NCI-H460 (cell line): ENCODE measurements around the gene GAS2. TPM values are rescaled to one million over a fixed set of nuclear protein-coding genes. Genes with fewer than 3 reads are reported as not detected.

Source experiments
- DNase-seq: peaks from one replicate; pipeline ENCODE4 v3.0.0-alpha.2; 2016; ENCODE audit warnings: low read depth; ENCODE audit errors: extremely low read depth
- total RNA-seq: library from RNA; depleted of rRNA; stranded (reverse); fragments of >200 nt; shearing (Covaris generic); gene quantifications from 2 replicates; pipeline ENCODE4 v1.2.3, GENCODE V29; 2014

Gene GAS2
- total RNA-seq, 1 experiment from 2014 or later = 0.77 TPM

DNA sequence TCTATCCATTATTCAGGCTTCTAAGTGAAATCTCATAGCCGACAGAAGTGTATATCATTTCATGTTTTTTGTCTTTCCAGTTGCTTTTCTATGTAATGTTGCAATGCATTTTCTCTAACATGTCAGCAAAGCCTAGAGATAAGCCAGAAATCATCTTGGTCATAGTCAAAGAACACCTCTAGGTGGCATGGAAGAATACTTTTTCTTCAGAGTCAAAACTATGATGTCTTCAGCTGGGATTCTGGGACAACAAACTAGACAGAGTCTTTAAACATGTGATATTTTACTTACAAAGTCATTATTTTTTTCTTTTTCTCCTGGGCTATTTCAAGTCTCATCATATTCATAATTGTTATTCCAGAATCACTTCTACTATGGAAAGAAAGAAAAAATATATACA lies 4.4 kb downstream of the GAS2 start:
- DNase-seq = peak; percentile 12

DNA sequence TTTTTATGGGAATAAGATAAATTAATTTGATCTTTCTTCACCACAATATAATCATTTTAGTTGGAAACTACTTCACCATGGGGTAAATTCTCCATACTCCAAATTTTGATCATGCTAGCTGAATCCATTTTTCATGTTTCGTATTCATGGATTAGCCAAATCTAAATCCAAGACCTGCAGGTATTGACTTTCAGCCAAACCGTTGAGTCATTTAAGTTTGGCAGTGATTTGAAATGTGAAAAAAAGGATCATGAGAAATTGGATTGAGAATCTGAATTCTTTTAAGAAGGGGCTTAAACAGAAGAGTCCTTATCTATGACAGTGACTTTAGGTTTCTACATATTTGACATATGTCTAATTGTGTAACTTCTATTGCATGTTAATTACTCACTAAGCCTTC lies 5.3 kb downstream of the GAS2 start:
- no peak for DNase-seq

DNA sequence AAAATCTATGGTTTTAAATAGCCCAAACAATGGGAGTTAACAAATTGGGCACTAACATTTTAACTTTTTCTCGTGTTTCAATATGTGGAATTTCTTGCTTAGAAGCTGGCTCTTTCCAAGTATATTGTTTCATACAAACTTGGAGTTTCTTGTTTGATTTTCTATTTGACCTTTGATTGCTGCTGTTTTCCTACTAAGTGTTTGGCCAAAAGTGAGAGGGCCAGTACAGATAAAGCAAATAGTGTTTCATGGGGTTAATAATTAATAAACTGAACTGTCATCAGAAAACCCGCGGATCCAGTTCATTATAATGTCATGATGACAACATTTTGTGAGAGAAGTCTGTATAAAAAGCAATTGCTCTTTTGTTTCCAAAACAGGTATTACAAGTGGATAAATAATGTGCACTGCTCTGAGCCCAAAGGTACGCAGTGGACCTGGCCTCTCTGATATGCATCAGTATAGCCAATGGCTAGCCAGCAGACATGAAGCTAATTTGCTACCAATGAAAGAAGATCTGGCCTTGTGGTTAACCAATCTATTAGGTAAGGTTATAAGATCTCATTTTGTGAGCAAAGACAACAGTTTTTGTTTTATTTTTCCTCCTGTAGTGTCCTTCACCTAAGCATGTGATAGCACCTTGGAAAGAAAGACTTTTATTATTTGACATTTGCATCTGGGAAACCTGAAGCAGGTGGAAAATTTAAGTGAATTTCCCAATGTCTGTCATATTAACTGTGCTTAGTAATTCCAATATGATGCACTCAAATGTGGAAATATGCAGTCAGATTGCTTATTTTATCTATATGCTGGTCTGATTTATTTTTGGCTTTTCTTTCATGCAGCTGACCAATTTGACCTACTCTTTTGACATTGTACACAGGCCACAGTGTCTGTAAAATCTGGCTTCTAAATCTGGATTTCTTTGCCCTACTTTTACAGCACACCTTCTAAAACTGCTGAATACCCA lies 8.3 kb downstream of the GAS2 start:
- DNase-seq = no peak

DNA sequence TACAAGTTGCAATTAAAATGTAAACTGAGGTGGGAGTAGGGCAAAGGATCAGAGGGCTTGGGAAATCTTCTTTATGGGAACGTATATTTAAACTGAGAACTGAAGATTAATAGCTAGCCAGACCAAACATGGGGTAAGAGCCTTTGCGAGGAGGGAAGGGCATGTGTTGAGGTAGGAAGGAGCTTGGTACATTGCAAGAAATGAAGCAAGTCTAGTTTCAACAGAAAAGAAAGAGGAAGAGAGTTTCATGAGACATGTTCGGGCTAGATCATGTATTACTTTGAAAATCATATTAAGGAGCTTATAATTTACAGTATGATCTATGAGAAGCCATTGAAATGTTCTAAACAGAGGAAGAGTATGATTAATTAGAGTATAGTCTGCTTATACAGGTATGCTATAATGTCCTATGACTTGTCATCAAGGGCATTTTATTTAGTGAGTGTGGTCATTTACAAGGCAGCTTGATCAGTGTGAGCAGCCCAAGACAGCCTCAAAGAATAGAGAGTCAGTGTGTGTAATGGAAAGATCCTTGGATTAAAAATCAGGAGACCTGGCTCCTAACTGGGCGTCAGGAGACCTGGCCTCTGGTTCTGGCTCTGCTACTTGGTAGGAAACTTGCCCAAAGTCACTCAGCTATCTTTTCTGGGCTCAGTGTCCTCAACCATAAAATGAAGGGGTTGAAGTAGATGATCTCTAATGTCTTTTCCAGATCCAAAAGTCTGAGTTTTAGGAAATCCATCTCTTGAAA lies 10.9 kb downstream of the GAS2 start:
- DNase-seq = no peak

DNA sequence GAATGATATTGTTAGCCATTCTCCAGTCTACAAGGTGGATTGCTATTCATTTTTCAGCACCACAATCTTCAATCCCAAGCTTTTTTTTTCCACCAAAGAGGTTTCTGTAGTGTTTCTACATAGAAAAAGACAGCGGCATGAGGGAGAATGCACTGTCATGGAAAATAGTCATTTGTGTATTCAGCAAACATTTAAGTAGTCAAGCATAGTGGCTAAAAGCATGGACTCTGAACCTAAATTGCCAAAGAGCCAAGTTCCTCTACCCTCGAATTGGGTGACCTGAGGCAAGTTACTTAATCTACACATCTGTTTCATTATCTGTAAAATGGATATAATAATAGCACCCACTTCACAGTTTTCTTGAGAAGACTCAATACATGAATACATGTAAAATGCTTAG lies 14.2 kb downstream of the GAS2 start:
- DNase-seq = no peak

DNA sequence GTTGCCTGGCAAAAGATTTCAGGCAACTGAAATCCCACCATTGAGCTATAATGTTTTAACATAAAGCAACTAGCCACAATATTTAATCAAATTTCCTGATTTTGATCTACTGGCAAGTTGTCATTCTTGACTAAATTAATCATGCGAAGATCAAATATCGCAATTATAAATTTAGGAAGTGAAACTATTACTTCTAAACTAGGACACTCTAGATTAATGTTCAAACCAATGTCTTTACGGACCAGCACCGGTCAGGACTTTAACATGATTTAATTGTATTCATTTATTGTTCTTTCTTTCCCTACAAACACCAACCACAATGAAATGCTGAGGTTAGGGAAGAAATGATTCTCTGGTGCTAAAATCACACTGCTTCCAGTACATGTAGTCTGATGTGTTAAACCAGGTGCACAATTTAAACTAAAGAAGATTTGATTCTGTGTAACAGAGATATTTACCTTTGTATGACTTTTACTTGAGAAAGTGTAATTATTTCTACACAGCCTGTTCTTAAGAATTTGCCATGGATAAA lies 14.9 kb downstream of the GAS2 start:
- no peak for DNase-seq

DNA sequence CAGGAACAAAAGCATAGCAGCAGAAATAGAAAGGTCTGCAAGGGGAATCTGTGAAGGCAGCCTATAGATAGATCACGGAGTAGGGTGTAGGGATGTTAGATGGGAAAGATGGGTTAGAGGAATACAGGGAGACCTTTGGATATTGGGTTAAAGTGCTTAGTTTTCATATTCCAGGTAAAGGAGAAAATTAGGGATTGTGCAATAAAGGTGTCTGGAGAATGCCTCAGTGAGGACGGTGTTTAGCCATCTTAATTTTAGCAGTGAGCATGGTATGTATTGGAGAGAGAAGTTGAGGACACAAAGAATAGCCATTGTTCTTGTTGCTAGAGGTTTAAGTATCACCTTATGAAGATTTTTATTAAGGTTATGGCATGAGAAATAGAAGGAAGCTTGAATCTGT lies 17.7 kb downstream of the GAS2 start:
- DNase-seq = no peak

DNA sequence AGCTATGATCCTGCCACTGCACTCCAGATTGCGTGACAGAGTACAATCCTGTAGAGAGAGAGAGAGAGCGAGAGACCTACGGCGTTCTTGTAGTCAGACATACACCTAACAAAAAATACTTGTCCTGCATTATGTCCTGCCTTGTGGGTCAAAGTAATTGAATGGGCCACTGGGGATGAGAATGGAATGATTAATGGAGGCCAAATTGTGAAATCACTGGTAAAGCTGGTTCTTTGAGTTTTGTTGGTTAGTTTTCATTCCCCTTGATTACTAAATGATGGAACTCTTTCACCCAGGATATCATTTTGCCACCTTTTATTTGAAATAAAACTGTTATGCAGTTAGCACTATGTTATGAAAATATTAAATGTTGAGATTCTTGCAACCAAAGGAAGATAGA lies 18.7 kb downstream of the GAS2 start:
- no peak for DNase-seq

DNA sequence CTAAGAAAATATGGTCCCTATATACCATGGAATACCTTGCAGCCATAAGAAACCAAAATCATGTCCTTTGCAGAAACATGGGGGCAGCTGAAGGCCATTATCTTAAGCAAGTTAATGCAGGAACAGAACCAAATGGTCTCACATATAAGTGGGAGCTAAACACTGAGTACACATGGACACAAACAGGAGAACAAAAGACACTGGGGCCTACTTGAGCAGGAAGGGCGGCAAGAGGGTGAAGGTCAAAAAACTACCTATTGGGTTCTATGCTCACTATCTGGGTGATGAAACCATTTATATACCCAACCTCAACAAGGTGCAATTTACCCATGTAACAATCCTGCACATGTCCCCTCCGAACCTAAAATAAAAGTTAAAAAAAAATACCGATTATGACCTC lies 22.5 kb downstream of the GAS2 start:
- no peak for DNase-seq

DNA sequence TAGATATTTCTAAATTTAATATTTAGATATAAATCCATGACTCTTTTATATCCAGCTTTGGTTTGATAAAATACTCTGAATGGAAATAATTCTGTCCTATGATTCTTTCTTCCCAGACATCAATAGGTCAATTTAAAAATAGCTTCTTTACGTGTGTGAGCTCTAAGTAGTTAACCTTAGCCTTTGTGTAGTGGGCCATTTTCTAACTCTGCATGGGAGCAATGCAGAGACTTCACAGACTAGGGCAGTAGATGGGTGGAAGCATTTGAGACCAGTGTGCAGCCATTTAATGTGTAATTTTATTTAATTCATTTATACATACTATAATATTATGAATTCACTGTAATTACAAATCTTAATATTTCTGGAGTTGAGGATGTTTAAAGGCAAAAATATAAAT lies 23.8 kb downstream of the GAS2 start:
- DNase-seq = no peak

DNA sequence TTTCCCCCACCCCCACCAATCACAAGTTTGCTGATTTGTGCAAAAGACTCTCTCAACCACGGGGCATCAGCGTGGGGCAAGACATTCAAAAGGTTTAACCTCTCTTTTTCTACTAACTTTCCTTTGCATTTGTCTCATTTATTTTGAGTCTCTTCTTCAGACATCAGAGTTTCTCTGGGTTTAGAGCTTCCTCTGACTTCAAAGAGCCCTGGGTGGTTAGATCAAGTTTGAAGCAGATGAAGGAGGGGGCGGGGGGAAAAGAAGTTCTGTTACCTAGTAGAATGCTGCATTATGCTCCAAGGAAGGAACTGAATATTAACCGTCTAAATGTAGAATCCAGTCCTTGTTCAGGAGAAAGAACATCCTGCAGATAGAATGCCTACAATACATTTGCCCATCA lies 24.5 kb downstream of the GAS2 start:
- no peak for DNase-seq

DNA sequence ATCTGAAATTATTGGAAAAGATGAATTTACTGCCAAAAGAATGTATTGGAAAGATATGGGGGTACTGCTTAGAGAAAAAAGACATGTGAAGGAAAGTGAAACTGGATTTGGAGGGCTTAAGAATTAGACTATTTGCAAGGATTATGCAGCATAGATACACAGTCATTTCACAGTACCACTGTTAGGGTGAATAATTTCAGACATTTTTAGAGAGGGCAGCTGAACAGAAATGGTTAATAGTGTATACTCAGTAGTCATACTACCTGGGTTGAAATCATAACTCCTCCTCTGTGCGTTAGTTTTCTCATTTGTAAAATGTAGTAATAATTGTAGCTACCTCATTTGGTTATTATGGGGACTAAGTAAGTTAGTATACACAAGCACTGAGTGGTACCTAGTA lies 33.0 kb downstream of the GAS2 start:
- no peak for DNase-seq

DNA sequence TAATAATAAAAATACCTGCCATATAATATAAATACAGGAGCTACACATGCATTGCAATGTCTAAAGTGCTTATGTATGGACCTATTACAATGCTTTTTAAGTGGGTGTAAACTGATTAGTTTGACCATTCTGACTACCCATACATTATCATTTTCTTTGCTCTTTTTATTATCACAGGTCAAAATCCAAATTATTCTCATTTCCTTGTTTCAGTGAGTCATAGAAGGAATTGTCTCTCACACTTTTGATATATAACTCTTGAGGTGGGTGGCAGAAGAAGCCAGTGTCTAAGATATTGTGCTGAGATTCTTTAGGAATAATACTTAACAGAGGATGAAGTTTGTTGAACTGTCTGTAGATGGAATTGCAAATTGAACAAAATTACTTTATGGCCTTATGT lies 35.6 kb downstream of the GAS2 start:
- DNase-seq = no peak

DNA sequence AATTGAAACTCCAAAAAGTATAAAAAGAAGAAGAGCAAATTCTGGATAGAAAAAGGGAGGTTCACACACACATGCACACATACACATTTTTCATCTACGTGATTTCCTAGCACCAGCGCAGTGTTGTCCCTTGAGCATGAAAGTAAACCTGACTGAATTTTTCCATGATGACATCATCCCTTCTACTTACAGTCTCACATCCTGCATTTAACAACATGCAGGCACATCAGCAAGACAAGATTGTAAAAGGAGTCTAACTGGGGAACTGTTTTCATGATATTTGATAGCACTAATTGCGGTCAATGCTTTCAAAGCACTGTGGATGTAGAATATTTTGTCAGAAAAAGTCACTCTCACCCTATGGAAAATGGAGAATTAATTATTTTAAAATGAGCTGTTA lies 36.6 kb downstream of the GAS2 start:
- peak; percentile 41 for DNase-seq

DNA sequence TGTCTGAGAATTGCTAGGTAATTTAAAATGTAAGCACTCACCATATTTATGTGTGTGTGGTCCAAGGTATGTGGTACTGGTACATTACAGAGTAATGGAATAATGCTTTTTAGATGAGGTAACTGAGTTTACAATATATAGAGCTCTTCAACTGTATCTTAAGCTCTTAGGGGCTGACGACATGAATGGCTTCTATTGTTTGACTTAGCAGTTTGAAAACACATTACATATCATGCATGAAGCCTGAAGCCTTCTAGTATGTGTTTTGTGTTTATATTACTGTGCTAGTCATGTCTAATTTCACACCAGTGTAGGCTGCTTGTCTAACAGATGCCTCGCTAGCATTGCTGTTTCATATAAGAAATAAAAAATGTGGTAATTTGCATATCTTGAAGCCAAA lies 37.2 kb downstream of the GAS2 start:
- DNase-seq = no peak

DNA sequence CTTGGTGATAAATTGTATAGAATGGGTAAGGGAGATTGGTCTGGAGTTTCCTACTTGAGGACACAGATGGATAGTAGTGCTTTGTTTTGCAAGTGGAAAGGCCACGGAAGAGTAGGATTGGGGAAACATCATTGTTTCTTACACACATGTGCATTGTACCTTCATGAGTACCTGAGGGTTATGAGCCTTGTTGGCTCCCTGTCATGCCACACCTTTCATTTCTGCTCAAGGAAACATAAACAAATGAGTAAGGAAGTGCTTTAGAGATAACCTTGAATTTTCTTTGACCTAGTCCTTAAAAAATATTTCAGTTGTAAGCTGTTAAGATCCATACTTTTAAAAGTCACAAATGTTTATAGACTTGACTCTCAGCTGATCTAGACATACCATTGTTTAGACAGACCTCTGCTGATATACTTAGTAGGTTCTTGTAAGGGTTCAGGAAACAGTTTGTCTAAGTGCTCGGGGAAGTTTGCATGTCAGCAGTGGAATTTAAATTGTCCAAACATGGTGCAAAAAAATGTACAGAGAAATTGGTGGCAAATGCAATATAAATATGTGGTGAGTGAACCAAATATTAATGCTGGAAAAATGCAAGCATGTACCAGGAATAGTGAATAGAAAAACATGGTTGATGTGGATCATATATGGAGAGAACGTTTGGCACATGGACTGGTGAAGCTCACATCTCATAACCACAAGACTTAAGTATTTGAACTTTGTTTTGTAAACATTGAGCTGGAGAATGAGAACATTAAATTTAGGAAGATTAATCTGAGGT lies 40.9 kb downstream of the GAS2 start:
- DNase-seq = no peak

DNA sequence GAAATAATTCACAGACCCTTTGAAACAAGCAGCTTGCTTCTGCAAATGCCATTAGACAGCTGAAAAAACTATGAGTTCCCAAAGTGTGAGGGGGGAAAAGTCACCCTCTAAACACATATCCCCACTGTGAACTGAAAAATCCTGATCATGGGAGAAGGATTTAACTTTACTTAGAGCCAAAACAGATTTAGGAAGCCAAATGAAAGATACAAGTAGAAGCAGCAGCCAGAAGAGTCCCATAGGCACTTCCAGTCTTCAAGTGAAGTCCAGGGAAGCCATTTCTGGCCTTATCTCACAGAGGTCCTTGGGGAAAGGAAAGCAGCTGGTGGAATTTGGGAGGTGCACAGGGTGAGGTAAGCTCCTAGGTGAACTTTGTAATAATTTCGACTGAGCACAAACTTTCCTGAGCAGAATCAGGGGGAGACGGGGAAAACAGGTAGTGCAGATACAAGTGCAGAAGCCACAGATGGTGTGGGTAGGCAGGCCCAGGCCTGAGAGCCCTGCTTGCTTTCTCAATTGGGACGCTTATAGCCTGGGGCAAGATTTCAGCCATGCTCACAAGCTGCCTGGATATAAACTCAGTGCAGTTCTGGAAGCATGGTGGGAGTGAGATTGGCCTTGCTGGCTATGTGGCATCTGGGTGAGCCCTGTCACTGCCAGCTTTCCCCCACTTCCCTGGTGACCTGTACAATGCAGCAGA lies 44.8 kb downstream of the GAS2 start:
- no peak for DNase-seq

DNA sequence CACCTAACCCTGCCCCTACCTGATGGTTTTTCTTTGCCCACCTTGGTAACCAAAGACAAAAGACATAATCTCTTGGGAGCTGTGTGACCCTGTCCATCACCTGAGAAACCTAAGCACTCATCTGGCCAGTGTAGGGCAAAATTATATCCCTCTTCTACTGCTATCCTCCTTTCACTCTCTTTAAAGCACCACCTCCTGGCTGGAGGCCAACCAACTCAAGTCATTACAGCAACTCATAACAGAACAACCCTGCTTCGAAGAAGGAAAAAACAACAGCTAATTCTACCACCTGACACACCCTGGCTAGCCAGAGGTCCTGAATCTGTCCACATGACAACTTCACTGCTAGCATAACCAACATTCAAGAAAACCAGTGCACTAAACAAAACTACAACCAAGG lies 45.5 kb downstream of the GAS2 start:
- no peak for DNase-seq

DNA sequence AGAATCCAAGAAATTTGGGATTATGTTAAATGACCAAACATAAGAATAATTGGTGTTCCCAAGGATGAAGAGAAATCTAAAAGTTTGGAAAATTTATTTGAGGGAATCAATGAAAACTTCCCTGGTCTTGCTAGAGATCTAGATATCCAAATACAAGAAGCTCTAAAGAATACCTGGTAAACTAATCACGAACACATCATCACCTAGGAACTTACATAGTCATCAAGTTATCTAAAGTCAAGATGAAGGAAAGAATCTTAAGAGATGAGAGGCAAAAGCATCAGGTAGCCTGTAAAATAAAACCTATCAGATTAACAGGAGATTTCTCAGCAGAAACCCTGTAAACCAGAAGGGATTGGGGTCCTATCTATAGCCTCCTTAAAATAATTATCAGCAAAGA lies 46.9 kb downstream of the GAS2 start:
- no peak for DNase-seq

DNA sequence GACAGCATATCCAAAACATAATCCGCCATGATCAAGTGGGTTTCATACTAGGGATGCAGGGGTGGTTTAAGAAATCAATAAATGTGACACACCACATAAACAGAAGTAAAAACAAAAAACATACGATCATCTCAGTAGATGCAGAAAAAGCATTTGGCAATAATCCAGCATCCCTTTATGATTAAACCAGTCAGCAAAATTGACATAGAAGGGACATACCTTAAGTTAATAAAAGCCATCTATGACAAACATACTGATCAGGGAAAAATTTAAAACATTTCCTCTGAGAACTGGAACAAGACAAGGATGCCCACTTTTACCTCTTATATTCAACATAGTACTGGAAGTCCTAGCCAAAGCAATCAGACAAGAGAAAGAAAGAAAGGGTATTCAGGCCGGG lies 49.6 kb downstream of the GAS2 start:
- no peak for DNase-seq
